Neuronal stem cell (in vitro differentiated cells): Measurements from ENCODE around the gene TUBAL3.

Experiments used
- DNase-seq: peaks from one replicate; pipeline ENCODE4 v3.0.0-alpha.2; 2013; ENCODE audit warnings: low spot score
- H2AFZ ChIP-seq: one replicate; pipeline ENCODE4 v1.6.1; 2013; ENCODE audit warnings: mild to moderate bottlenecking, low read length, inconsistent platforms
- H2AK5ac ChIP-seq: 2 replicates; pipeline ENCODE4 v1.6.1; 2013; ENCODE audit warnings: low read depth, mild to moderate bottlenecking, inconsistent platforms, low read length, moderate library complexity, mixed read lengths
- H2BK120ac ChIP-seq: 2 replicates; pipeline ENCODE4 v1.6.1; 2013; ENCODE audit warnings: low read depth, mild to moderate bottlenecking, inconsistent platforms, low read length, moderate library complexity, mixed read lengths
- H2BK12ac ChIP-seq: one replicate; pipeline ENCODE4 v1.6.1; 2013; ENCODE audit warnings: low read length, inconsistent platforms
- H2BK15ac ChIP-seq: 2 replicates; pipeline ENCODE4 v1.6.1; 2013; ENCODE audit warnings: mild to moderate bottlenecking, low read length, inconsistent platforms, mixed read lengths
- H2BK5ac ChIP-seq: one replicate; pipeline ENCODE4 v1.6.1; 2013; ENCODE audit warnings: inconsistent platforms, mild to moderate bottlenecking, low read length, moderate library complexity
- H3K14ac ChIP-seq: one replicate; pipeline ENCODE4 v1.6.1; 2013; ENCODE audit warnings: low read length, inconsistent platforms
- H3K18ac ChIP-seq: 2 replicates; pipeline ENCODE4 v1.6.1; 2013; ENCODE audit warnings: low read length, inconsistent platforms
- H3K23ac ChIP-seq: 2 replicates; pipeline ENCODE4 v1.6.1; 2013; ENCODE audit warnings: low read depth, mild to moderate bottlenecking, mixed read lengths, low read length, inconsistent platforms; ENCODE audit not compliant: poor library complexity
- H3K27ac ChIP-seq: replicated peaks from 3 replicates; pipeline ENCODE4 v1.5.1; 2013; ENCODE audit warnings: low read length, inconsistent platforms
- H3K27me3 ChIP-seq, 3 experiments: 2 replicates each; pipeline ENCODE4 v1.6.1; 2013; ENCODE audit warnings: low read length in 3 of 3, mild to moderate bottlenecking in 2 of 3, inconsistent platforms in 1 of 3, low read depth in 1 of 3, mixed read lengths in 1 of 3, moderate library complexity in 1 of 3; ENCODE audit not compliant: control insufficient read depth in 3 of 3, insufficient read depth in 3 of 3
- H3K36me3 ChIP-seq, 2 donors: replicated peaks in 1 of 2; 2 replicates each; pipeline ENCODE4 v1.6.1; 2013; ENCODE audit warnings: low read length in 2 of 2; ENCODE audit not compliant: control insufficient read depth in 2 of 2, insufficient read depth in 2 of 2
- H3K4ac ChIP-seq: 2 replicates; pipeline ENCODE4 v1.6.1; 2013; ENCODE audit warnings: inconsistent platforms, mild to moderate bottlenecking, low read length, moderate library complexity
- H3K4me1 ChIP-seq, 2 donors: 1 replicate in 1 of 2; 2 replicates in 1 of 2; pipeline ENCODE4 v1.6.1; 2013; ENCODE audit warnings: low read length in 2 of 2, low read depth in 1 of 2; ENCODE audit not compliant: control insufficient read depth in 2 of 2, insufficient read depth in 1 of 2
- H3K4me2 ChIP-seq: one replicate; pipeline ENCODE4 v1.6.1; 2013; ENCODE audit warnings: mild to moderate bottlenecking, low read length, inconsistent platforms; ENCODE audit not compliant: insufficient read depth, poor library complexity, severe bottlenecking
- H3K4me3 ChIP-seq, 2 donors: 2 replicates each; pipeline ENCODE4 v1.5.1; 2013; ENCODE audit warnings: low read length in 2 of 2, mild to moderate bottlenecking in 2 of 2, inconsistent platforms in 1 of 2, moderate library complexity in 1 of 2
- H3K79me1 ChIP-seq: one replicate; pipeline ENCODE4 v1.6.1; 2013; ENCODE audit warnings: low read depth, mild to moderate bottlenecking, inconsistent platforms, low read length, moderate library complexity
- H3K9ac ChIP-seq: one replicate; pipeline ENCODE4 v1.6.1; 2013; ENCODE audit warnings: mild to moderate bottlenecking, low read depth, low read length, inconsistent platforms; ENCODE audit not compliant: poor library complexity
- H3K9me3 ChIP-seq, 2 donors: replicated peaks in 1 of 2; 2 replicates each; pipeline versions ENCODE3 to v1.6.1; 2013; ENCODE audit warnings: low read length in 2 of 2, mild to moderate bottlenecking in 2 of 2, inconsistent platforms in 1 of 2, low read depth in 1 of 2, mixed read lengths in 1 of 2, moderate library complexity in 1 of 2; ENCODE audit not compliant: control insufficient read depth in 2 of 2, insufficient read depth in 1 of 2
- H4K8ac ChIP-seq: one replicate; pipeline ENCODE4 v1.6.1; 2013; ENCODE audit warnings: low read depth, mild to moderate bottlenecking, inconsistent platforms, low read length, moderate library complexity
- H4K91ac ChIP-seq: one replicate; pipeline ENCODE4 v1.6.1; 2013; ENCODE audit warnings: low read length, low read depth, mild to moderate bottlenecking, inconsistent platforms; ENCODE audit not compliant: poor library complexity
- WGBS, 2 donors: extraction: QIAGEN DNeasy Blood & Tissue Kit; methylation state at CpG; one replicate each; pipeline ENCODE4 v1.1.7; 2013; ENCODE audit warnings: missing lambda C conversion rate in 2 of 2, mixed read lengths in 1 of 2; ENCODE audit not compliant: insufficient read length in 2 of 2, insufficient replicate concordance in 1 of 2; ENCODE audit errors: extremely low coverage in 2 of 2; 5-methylcytosine and 5-hydroxymethylcytosine counted together

The TUBAL3 gene

DNA sequence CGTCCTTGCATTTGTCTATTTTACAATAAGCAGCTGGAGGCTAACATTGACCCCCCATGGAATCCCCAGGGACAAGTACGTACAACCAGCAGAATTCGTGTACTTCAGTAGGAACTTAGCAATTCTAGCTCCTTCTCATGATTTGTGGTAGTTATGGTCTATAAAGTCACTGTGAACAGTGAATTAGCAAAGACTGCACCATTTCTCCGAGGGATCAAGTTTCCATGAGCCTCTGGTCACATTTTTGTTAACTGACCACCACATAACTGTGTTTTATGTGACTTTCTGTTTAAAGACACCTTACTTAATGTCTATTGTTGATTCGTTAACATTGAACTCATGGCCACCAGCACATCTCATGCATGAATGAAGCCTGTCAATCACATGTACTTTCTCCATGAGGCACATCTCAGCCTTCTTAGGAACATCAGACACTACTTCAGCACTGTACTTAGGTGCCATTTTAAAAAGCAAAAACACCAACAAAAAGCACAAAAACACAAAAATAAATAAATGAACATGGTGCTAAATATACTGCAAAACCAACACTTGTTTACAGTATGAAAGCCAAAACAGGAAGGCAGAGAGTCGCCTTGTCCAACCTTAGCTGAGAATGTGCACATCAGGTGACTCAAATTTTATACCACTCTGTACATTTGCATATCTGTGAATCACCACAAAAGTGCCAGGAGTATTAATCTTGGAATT is 48.9 kb downstream of the TUBAL3 start:
- Histone ChIP-seq H3K9ac (no peak overlapping the region), H3K4me3 (no peak overlapping the region), H3K79me1 (no peaks in the 10 kb centered on the region), H3K18ac (no peak overlapping the region), H4K8ac (no peak overlapping the region), H3K36me3 (no peaks in the 10 kb centered on the region), H4K91ac (no peak overlapping the region), H3K14ac (no peak overlapping the region), H2AK5ac (no peak overlapping the region), H2BK15ac (no peak overlapping the region), H2BK12ac (no peak overlapping the region), H3K27me3 (peaks cover 0 to 8% (median 0%) of the 10 kb centered on the region in 3 experiments), H3K4ac (no peak overlapping the region), H3K23ac (no peak overlapping the region), H2AFZ (no peak overlapping the region), H2BK5ac (no peak overlapping the region), H3K4me2 (no peak overlapping the region), H3K4me1 (no peaks in the 10 kb centered on the region), H3K27ac (no peak overlapping the region), H2BK120ac (no peak overlapping the region), H3K9me3 (peaks cover 0 to 2% of the 10 kb centered on the region in 2 donors)
- WGBS, 2 donors = no CpG with 5 or more reads among the region's 6 CpGs
- no peak for DNase-seq

DNA sequence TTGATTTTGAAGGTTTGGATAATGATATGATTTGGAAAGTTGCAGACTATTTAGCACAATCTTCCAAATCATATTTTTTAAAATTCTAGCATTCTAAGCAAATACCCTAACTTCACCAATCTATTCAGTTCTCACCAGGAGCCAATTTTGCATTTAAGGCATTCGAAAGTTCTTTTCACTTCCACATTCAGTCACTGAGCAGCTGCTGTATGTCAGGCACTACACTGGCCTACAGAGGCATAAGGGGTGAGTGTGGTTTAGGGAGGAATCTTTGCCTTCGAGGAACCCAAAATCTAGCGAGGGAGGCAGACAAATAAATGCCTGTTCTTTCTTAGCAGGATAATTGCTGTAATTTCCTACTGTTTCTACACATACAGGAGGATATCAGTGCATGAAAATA is 50.6 kb downstream of the TUBAL3 start:
- Histone ChIP-seq H3K23ac (no peak overlapping the region), H2BK120ac (no peak overlapping the region), H3K79me1 (no peaks in the 10 kb centered on the region), H3K4me3 (no peak overlapping the region), H3K36me3 (no peaks in the 10 kb centered on the region), H2BK12ac (no peak overlapping the region), H3K27me3 (peaks cover 0 to 8% (median 0%) of the 10 kb centered on the region in 3 experiments), H2BK5ac (no peak overlapping the region), H3K9me3 (peaks cover 0 to 2% of the 10 kb centered on the region in 2 donors), H4K8ac (no peak overlapping the region), H3K4me2 (no peak overlapping the region), H2BK15ac (no peak overlapping the region), H4K91ac (no peak overlapping the region), H2AK5ac (no peak overlapping the region), H3K4me1 (no peaks in the 10 kb centered on the region), H3K18ac (no peak overlapping the region), H3K4ac (no peak overlapping the region), H2AFZ (no peak overlapping the region), H3K9ac (no peak overlapping the region), H3K27ac (no peak overlapping the region), H3K14ac (no peak overlapping the region)
- no peak for DNase-seq
- no CpG with 5 or more reads among the region's 3 CpGs for WGBS, 2 donors

DNA sequence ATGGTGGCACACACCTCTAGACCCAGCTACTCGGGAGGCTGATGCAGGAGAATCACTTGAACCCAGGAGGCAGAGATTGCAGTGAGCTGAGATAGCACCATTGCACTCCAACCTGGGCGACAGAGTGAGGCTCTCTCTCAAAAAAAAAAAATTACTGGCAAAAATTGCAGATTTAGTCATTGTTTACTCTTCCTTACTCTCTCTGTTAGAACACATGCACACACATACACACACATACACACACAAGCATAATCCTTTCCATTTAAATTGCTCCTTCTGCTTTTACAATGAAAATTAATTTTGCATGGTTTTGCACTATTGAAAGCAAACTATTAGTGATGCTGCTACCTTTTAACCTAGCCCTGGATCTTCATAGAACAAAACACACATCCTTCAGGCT is 55.3 kb downstream of the TUBAL3 start:
- H2BK5ac ChIP-seq = no peak overlapping the region
- H3K4me2 ChIP-seq = no peak overlapping the region
- no peak overlapping the region for H3K27ac ChIP-seq
- H3K9ac ChIP-seq = no peak overlapping the region
- H2BK12ac ChIP-seq = no peak overlapping the region
- no peak overlapping the region for H3K14ac ChIP-seq
- H3K36me3 ChIP-seq = no peaks in the 10 kb centered on the region
- WGBS, 2 donors = no CpG with 5 or more reads among the region's 2 CpGs
- H3K4me1 ChIP-seq = no peaks in the 10 kb centered on the region
- DNase-seq = no peak
- H3K4me3 ChIP-seq = no peak overlapping the region
- no peaks in the 10 kb centered on the region for H3K9me3 ChIP-seq
- H3K23ac ChIP-seq = no peak overlapping the region
- H2BK15ac ChIP-seq = no peak overlapping the region
- H3K79me1 ChIP-seq = no peaks in the 10 kb centered on the region
- H2AK5ac ChIP-seq = no peak overlapping the region
- no peak overlapping the region for H2AFZ ChIP-seq
- H3K4ac ChIP-seq = no peak overlapping the region
- no peak overlapping the region for H2BK120ac ChIP-seq
- no peak overlapping the region for H3K18ac ChIP-seq
- peaks cover 0 to 6% (median 0%) of the 10 kb centered on the region in 3 experiments for H3K27me3 ChIP-seq
- H4K91ac ChIP-seq = no peak overlapping the region
- H4K8ac ChIP-seq = no peak overlapping the region

DNA sequence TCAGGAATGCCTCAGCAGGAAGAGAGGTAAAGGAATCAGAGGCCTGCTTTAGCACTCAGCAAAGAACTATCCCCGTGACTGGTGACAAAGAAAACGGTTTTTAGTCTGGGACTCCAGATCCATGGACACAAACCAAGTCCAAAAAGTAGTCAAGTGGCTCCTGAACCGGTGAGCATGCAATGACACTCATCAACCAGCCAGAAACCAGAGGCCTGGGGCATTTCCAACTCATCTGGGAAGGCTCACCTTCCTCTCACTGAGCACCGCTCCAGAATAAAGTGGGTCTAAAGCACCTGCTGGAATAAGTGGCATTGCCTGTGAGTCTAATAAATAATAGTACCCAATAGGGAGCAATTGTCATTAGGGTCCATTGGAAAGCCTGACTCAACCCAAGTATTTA is 57.7 kb downstream of the TUBAL3 start:
- Histone ChIP-seq H3K14ac (no peak overlapping the region), H4K91ac (no peak overlapping the region), H2AK5ac (no peak overlapping the region), H2BK5ac (no peak overlapping the region), H2BK15ac (no peak overlapping the region), H2BK12ac (no peak overlapping the region), H3K27me3 (no peaks in the 10 kb centered on the region), H2AFZ (no peak overlapping the region), H3K18ac (no peak overlapping the region), H3K9me3 (no peaks in the 10 kb centered on the region), H3K4me1 (no peaks in the 10 kb centered on the region), H3K27ac (no peak overlapping the region), H3K4me3 (no peak overlapping the region), H2BK120ac (no peak overlapping the region), H3K4me2 (no peak overlapping the region), H4K8ac (no peak overlapping the region), H3K9ac (no peak overlapping the region), H3K4ac (no peak overlapping the region), H3K23ac (no peak overlapping the region), H3K79me1 (no peaks in the 10 kb centered on the region), H3K36me3 (no peaks in the 10 kb centered on the region)
- no peak for DNase-seq
- no CpG with 5 or more reads among the region's 4 CpGs for WGBS, 2 donors
